ENCODE data around the gene HAPSTR1.

Gene HAPSTR1

GRCh38 chr16:9095656-9096397, 4.4 kb downstream of the HAPSTR1 start:
- H3K4me3 ChIP-seq (ENCODE audit: low read length, poor library complexity, severe bottlenecking) = peak overlapping the region; percentile 91

GRCh38 chr16:9096416-9096952, 5.0 kb downstream of the HAPSTR1 start:
- no peaks in the 10 kb centered on the region for H3K9me2 ChIP-seq (replicated peaks; ENCODE audit: low read depth, low read length)
- H3F3A ChIP-seq (ENCODE audit: low read depth) = no peaks in the 10 kb centered on the region
- H4K20me1 ChIP-seq (ENCODE audit: insufficient read depth, low read length, poor library complexity, severe bottlenecking) = peaks cover 78% of the 10 kb centered on the region
- H3K27me3 ChIP-seq (ENCODE audit: insufficient read depth, low read length, poor library complexity, severe bottlenecking) = no peaks in the 10 kb centered on the region
- H3K4me1 ChIP-seq (ENCODE audit: insufficient read depth, low read length, poor library complexity, severe bottlenecking) = peaks cover 34% of the 10 kb centered on the region
- peak overlapping the region; percentile 91 for H3K4me3 ChIP-seq (ENCODE audit: low read length, poor library complexity, severe bottlenecking)
- H3K9ac ChIP-seq (ENCODE audit: low read depth, low read length, poor library complexity, severe bottlenecking) = no peak overlapping the region
- no peaks in the 10 kb centered on the region for H3K9me3 ChIP-seq (ENCODE audit: insufficient read depth, low read depth, low read length)
- H3K4me2 ChIP-seq (ENCODE audit: low read depth, low read length, poor library complexity, severe bottlenecking) = peak overlapping the region; percentile 96
- H2AFZ ChIP-seq (ENCODE audit: low read length) = no peak overlapping the region
- TF ChIP-seq CTCF (conservative IDR thresholded peaks at IDR 0.05; ENCODE audit: low read length) (no peak), EZH2phosphoT487 (IDR thresholded peaks at IDR 0.05; ENCODE audit: borderline replicate concordance) (no peak)
- no peaks in the 10 kb centered on the region for H3K36me3 ChIP-seq (ENCODE audit: insufficient read depth, low read length)
- peaks cover 98% of the 10 kb centered on the region for H3K79me2 ChIP-seq (ENCODE audit: insufficient read depth, low read length)

More at GRCh38 chr16:9095656-9096397, 4.4 kb downstream of the HAPSTR1 start:
- Histone ChIP-seq H2AFZ (ENCODE audit: low read length) (no peak overlapping the region), H3K4me2 (ENCODE audit: low read depth, low read length, poor library complexity, severe bottlenecking) (peak overlapping the region; percentile 96), H3K79me2 (ENCODE audit: insufficient read depth, low read length) (peaks cover 92% of the 10 kb centered on the region), H3K9me2 (replicated peaks; ENCODE audit: low read depth, low read length) (no peaks in the 10 kb centered on the region), H3K4me1 (ENCODE audit: insufficient read depth, low read length, poor library complexity, severe bottlenecking) (peaks cover 34% of the 10 kb centered on the region), H3K36me3 (ENCODE audit: insufficient read depth, low read length) (no peaks in the 10 kb centered on the region), H3F3A (ENCODE audit: low read depth) (no peaks in the 10 kb centered on the region), H3K27me3 (ENCODE audit: insufficient read depth, low read length, poor library complexity, severe bottlenecking) (no peaks in the 10 kb centered on the region), H4K20me1 (ENCODE audit: insufficient read depth, low read length, poor library complexity, severe bottlenecking) (peaks cover 74% of the 10 kb centered on the region), H3K9me3 (ENCODE audit: insufficient read depth, low read depth, low read length) (no peaks in the 10 kb centered on the region), H3K9ac (ENCODE audit: low read depth, low read length, poor library complexity, severe bottlenecking) (no peak overlapping the region)
- TF ChIP-seq EZH2phosphoT487 (IDR thresholded peaks at IDR 0.05; ENCODE audit: borderline replicate concordance) = no peak
- no peak for TF ChIP-seq CTCF (conservative IDR thresholded peaks at IDR 0.05; ENCODE audit: low read length)

GRCh38 chr16:9097266-9098219, 6.1 kb downstream of the HAPSTR1 start:
- Histone ChIP-seq H3K9me3 (ENCODE audit: insufficient read depth, low read depth, low read length) (no peaks in the 10 kb centered on the region), H3K4me3 (ENCODE audit: low read length, poor library complexity, severe bottlenecking) (peak overlapping the region; percentile 43), H3K79me2 (ENCODE audit: insufficient read depth, low read length) (peaks cover 100% of the 10 kb centered on the region), H3K9ac (ENCODE audit: low read depth, low read length, poor library complexity, severe bottlenecking) (peak overlapping the region; percentile 12), H2AFZ (ENCODE audit: low read length) (no peak overlapping the region), H3K36me3 (ENCODE audit: insufficient read depth, low read length) (no peaks in the 10 kb centered on the region), H3K4me2 (ENCODE audit: low read depth, low read length, poor library complexity, severe bottlenecking) (peak overlapping the region; percentile 56), H3K4me1 (ENCODE audit: insufficient read depth, low read length, poor library complexity, severe bottlenecking) (peaks cover 34% of the 10 kb centered on the region), H3F3A (ENCODE audit: low read depth) (no peaks in the 10 kb centered on the region), H3K9me2 (replicated peaks; ENCODE audit: low read depth, low read length) (no peaks in the 10 kb centered on the region), H4K20me1 (ENCODE audit: insufficient read depth, low read length, poor library complexity, severe bottlenecking) (peaks cover 84% of the 10 kb centered on the region), H3K27me3 (ENCODE audit: insufficient read depth, low read length, poor library complexity, severe bottlenecking) (no peaks in the 10 kb centered on the region)
- no peak for TF ChIP-seq CTCF (conservative IDR thresholded peaks at IDR 0.05; ENCODE audit: low read length)
- TF ChIP-seq EZH2phosphoT487 (IDR thresholded peaks at IDR 0.05; ENCODE audit: borderline replicate concordance) = no peak

Measured in Loucy (cell line).